Smooth muscle cell (in vitro differentiated cells): ENCODE data around the gene ABHD5. TPM values are rescaled to one million over a fixed set of nuclear protein-coding genes. Genes with fewer than 3 reads are reported as not detected.

ENCODE experiments used
- DNase-seq: peaks from one replicate; lab custom pipeline; 2025; ENCODE audit not compliant: unreplicated experiment; lab: John Stamatoyannopoulos, UW
- H2AFZ ChIP-seq: fragments of 200-600 bp; sonication (generic); 2 replicates; pipeline ENCODE4 v1.6.0; 2016; ENCODE audit warnings: antibody characterized with exemption, low read depth, mild to moderate bottlenecking
- H3F3A ChIP-seq: fragments of 200-600 bp; sonication (generic); 2 replicates; pipeline ENCODE4 v1.6.0; 2017; ENCODE audit warnings: antibody characterized with exemption, low read depth
- H3K27ac ChIP-seq: fragments of 200-600 bp; sonication (generic); 2 replicates; pipeline ENCODE4 v1.5.1; 2016; ENCODE audit warnings: low read depth, mild to moderate bottlenecking
- H3K27me3 ChIP-seq: fragments of 200-600 bp; sonication (generic); 2 replicates; pipeline ENCODE4 v1.6.1; 2016; ENCODE audit warnings: low read depth, mild to moderate bottlenecking
- H3K36me3 ChIP-seq: fragments of 200-600 bp; sonication (generic); 2 replicates; pipeline ENCODE4 v1.5.1; 2016; ENCODE audit warnings: low read depth
- H3K4me1 ChIP-seq: fragments of 200-600 bp; sonication (generic); 2 replicates; pipeline ENCODE4 v1.5.1; 2016; ENCODE audit warnings: low read depth
- H3K4me2 ChIP-seq: fragments of 200-600 bp; sonication (generic); 2 replicates; pipeline ENCODE4 v1.6.0; 2016; ENCODE audit warnings: mild to moderate bottlenecking
- H3K4me3 ChIP-seq: fragments of 200-600 bp; sonication (generic); 2 replicates; pipeline ENCODE4 v1.5.1; 2016; ENCODE audit warnings: mild to moderate bottlenecking
- H3K79me2 ChIP-seq: fragments of 200-600 bp; sonication (generic); 2 replicates; pipeline ENCODE4 v1.6.0; 2016; ENCODE audit warnings: low read depth, mild to moderate bottlenecking
- H3K9ac ChIP-seq: fragments of 200-600 bp; sonication (generic); 2 replicates; pipeline ENCODE4 v1.6.0; 2016; ENCODE audit warnings: low read depth
- H3K9me3 ChIP-seq: fragments of 200-600 bp; sonication (generic); replicated peaks from 2 replicates; pipeline ENCODE4 v1.5.1; 2016; ENCODE audit warnings: low read depth
- H4K20me1 ChIP-seq: fragments of 200-600 bp; sonication (generic); 2 replicates; pipeline ENCODE4 v1.6.0; 2016; ENCODE audit warnings: low read depth
- CTCF ChIP-seq: fragments of 200-600 bp; sonication (generic); IDR thresholded peaks from 2 replicates; pipeline ENCODE4 v1.5.1; 2017; ENCODE audit warnings: borderline replicate concordance, mild to moderate bottlenecking, antibody characterized with exemption; ENCODE audit not compliant: insufficient read depth, poor library complexity, severe bottlenecking
- WGBS: methylation state at CpG from one replicate; pipeline ENCODE4 v1.1.7; 2016; ENCODE audit warnings: low lambda C conversion rate; 5-methylcytosine and 5-hydroxymethylcytosine counted together
- polyA plus RNA-seq: library from polyadenylated mRNA; unstranded; fragments of >200 nt; fragmentation: Nextera tagmentation; extraction: Ambion mirVana; gene quantifications from 2 replicates; pipeline ENCODE4 v1.2.1, GENCODE V29; 2016
- total RNA-seq: library from RNA; depleted of rRNA; stranded (reverse); fragments of >200 nt; gene quantifications from 2 replicates; pipeline ENCODE4 v1.2.3, GENCODE V29; 2014

ABHD5 gene
- total and polyA plus RNA-seq, 2 experiments from 2014 or later: 8.6 to 9.3 TPM

GRCh38 chr3:43771610-43772009 lies 80.9 kb downstream of the ABHD5 start:
- H3K36me3 ChIP-seq: no peaks in the 10 kb centered on the region
- H3K4me3 ChIP-seq: no peak overlapping the region
- H4K20me1 ChIP-seq: no peaks in the 10 kb centered on the region
- H2AFZ ChIP-seq: no peak overlapping the region
- no peaks in the 10 kb centered on the region for H3K79me2 ChIP-seq
- peaks cover 3% of the 10 kb centered on the region for H3K4me1 ChIP-seq
- H3K27me3 ChIP-seq: no peaks in the 10 kb centered on the region
- H3K27ac ChIP-seq: no peak overlapping the region
- H3F3A ChIP-seq: peaks cover 3% of the 10 kb centered on the region
- no peaks in the 10 kb centered on the region for H3K9me3 ChIP-seq
- TF ChIP-seq CTCF: no peak
- DNase-seq: no peak
- H3K4me2 ChIP-seq: no peak overlapping the region
- no peak overlapping the region for H3K9ac ChIP-seq
- 92% methylated on average over 5 of the region's 5 CpGs for WGBS

GRCh38 chr3:43773273-43774094 lies 82.7 kb downstream of the ABHD5 start:
- no peaks in the 10 kb centered on the region for H3K79me2 ChIP-seq
- no peaks in the 10 kb centered on the region for H3K36me3 ChIP-seq
- H4K20me1 ChIP-seq: no peaks in the 10 kb centered on the region
- no peak overlapping the region for H3K27ac ChIP-seq
- H3K9me3 ChIP-seq: no peaks in the 10 kb centered on the region
- no peak for DNase-seq
- no peak overlapping the region for H3K9ac ChIP-seq
- TF ChIP-seq CTCF: no peak
- H3K4me2 ChIP-seq: no peak overlapping the region
- H3F3A ChIP-seq: peaks cover 3% of the 10 kb centered on the region
- H3K4me3 ChIP-seq: no peak overlapping the region
- H3K4me1 ChIP-seq: peaks cover 3% of the 10 kb centered on the region
- H2AFZ ChIP-seq: no peak overlapping the region
- 73% methylated on average over 10 of the region's 10 CpGs for WGBS
- no peaks in the 10 kb centered on the region for H3K27me3 ChIP-seq

- Histone ChIP-seq H3K79me2 (no peaks in the 10 kb centered on the region), H3K4me2 (no peak overlapping the region), H3K36me3 (no peaks in the 10 kb centered on the region), H3K27ac (no peak overlapping the region), H2AFZ (no peak overlapping the region), H3K9me3 (no peaks in the 10 kb centered on the region), H3K9ac (no peak overlapping the region), H3K4me1 (no peaks in the 10 kb centered on the region), H3K27me3 (no peaks in the 10 kb centered on the region), H3K4me3 (no peak overlapping the region), H4K20me1 (no peaks in the 10 kb centered on the region), H3F3A (peaks cover 3% of the 10 kb centered on the region)
- no peak for DNase-seq
- 94% methylated on average over 4 of the region's 4 CpGs for WGBS
- no peak for TF ChIP-seq CTCF
Observed at GRCh38 chr3:43774799-43775198, 84.1 kb downstream of the ABHD5 start.

GRCh38 chr3:43776101-43776500 lies 85.4 kb downstream of the ABHD5 start:
- Histone ChIP-seq H3K4me1 (no peaks in the 10 kb centered on the region), H3K9ac (no peak overlapping the region), H3F3A (no peaks in the 10 kb centered on the region), H3K9me3 (no peaks in the 10 kb centered on the region), H3K4me2 (no peak overlapping the region), H3K27ac (no peak overlapping the region), H3K36me3 (no peaks in the 10 kb centered on the region), H4K20me1 (no peaks in the 10 kb centered on the region), H3K4me3 (no peak overlapping the region), H3K27me3 (no peaks in the 10 kb centered on the region), H3K79me2 (no peaks in the 10 kb centered on the region), H2AFZ (no peak overlapping the region)
- TF ChIP-seq CTCF: no peak
- 98% methylated on average over 3 of the region's 3 CpGs for WGBS
- no peak for DNase-seq
